HL-60 (cell line): ENCODE data around the gene RLN2.
"Not testable (repeated sequence)": the region's sequence is repeated elsewhere in the genome, so short reads cannot be mapped to it uniquely, and the experiment has no call there.

ENCODE experiments used
- DNase-seq, 2 experiments: peaks; one replicate each; pipeline ENCODE4 v3.0.0-alpha.2; 2010 to 2020; ENCODE audit warnings: low read depth in 1 of 2, low spot score in 1 of 2
- H3K27ac ChIP-seq: fragments of 250-450 bp; sonication (Bioruptor Pico); replicated peaks from 2 replicates; pipeline ENCODE4 v1.5.1; 2020; ENCODE audit warnings: mild to moderate bottlenecking, moderate library complexity
- H3K27me3 ChIP-seq: fragments of 250-450 bp; sonication (Bioruptor Pico); 2 replicates; pipeline ENCODE4 v1.5.1; 2021; ENCODE audit warnings: mild to moderate bottlenecking, moderate library complexity; ENCODE audit not compliant: insufficient read depth, poor library complexity, severe bottlenecking
- H3K4me3 ChIP-seq: replicated peaks from 2 replicates; pipeline ENCODE4 v1.5.1; 2011; ENCODE audit warnings: mild to moderate bottlenecking, control low read depth, low read length; ENCODE audit not compliant: insufficient read depth
- GABPA ChIP-seq: IDR thresholded peaks from 2 replicates; pipeline ENCODE4 v1.6.1; 2012; ENCODE audit warnings: low read depth
- POLR2AphosphoS5 ChIP-seq: IDR thresholded peaks from 2 replicates; pipeline ENCODE4 v1.6.1; 2012; ENCODE audit warnings: low read depth
- REST ChIP-seq: IDR thresholded peaks from 2 replicates; pipeline ENCODE4 v1.6.1; 2012; ENCODE audit warnings: low read depth; ENCODE audit not compliant: insufficient replicate concordance
- SPI1 ChIP-seq: IDR thresholded peaks from 2 replicates; pipeline ENCODE4 v1.6.1; 2012; ENCODE audit warnings: low read depth, mild to moderate bottlenecking, borderline replicate concordance
- TF ChIP-seq, protein P1 (sequence below): IDR thresholded peaks from one replicate; pipeline ENCODE4 v1.5.1; 2011; ENCODE audit warnings: low read length, control low read depth, inconsistent platforms; ENCODE audit not compliant: insufficient read depth

RLN2 gene

DNA sequence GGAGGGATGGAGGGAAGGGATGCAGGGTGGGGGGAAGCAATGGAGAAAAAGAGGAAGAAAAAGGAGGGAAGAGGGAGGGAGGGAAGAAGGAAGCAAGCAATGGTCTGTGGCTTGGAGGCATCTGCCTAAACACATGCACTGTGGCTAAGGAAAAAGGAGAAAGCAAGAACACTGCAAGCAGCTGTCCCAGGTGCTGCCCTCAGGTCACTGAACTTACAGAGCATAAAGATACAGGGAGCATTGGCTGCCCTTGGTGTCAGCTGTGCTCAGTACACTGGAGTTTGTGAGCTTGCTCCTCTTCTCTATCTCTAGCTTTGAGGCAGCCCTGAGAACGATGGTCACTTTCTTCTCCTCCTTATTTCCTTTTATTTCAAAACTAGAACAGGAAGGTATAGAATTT, 17.1 kb upstream of the RLN2 start:
- not testable (repeated sequence) for H3K4me3 ChIP-seq, H3K27ac ChIP-seq, DNase-seq, H3K27me3 ChIP-seq
- peak; percentile 88 for TF ChIP-seq REST

- Histone ChIP-seq H3K27me3 (no peaks in the 10 kb centered on the region), H3K4me3 (no peak overlapping the region), H3K27ac (no peak overlapping the region)
- TF ChIP-seq SPI1 (no peak), GABPA (no peak), REST (no peak), POLR2AphosphoS5 (no peak)
- TF ChIP-seq, protein P1, sequence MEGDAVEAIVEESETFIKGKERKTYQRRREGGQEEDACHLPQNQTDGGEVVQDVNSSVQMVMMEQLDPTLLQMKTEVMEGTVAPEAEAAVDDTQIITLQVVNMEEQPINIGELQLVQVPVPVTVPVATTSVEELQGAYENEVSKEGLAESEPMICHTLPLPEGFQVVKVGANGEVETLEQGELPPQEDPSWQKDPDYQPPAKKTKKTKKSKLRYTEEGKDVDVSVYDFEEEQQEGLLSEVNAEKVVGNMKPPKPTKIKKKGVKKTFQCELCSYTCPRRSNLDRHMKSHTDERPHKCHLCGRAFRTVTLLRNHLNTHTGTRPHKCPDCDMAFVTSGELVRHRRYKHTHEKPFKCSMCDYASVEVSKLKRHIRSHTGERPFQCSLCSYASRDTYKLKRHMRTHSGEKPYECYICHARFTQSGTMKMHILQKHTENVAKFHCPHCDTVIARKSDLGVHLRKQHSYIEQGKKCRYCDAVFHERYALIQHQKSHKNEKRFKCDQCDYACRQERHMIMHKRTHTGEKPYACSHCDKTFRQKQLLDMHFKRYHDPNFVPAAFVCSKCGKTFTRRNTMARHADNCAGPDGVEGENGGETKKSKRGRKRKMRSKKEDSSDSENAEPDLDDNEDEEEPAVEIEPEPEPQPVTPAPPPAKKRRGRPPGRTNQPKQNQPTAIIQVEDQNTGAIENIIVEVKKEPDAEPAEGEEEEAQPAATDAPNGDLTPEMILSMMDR: no peak
- no peak for DNase-seq
Observed at GRCh38 chr9:5321058-5321457, 16.5 kb upstream of the RLN2 start.

- H3K27me3 ChIP-seq, H3K27ac ChIP-seq, H3K4me3 ChIP-seq, DNase-seq: not testable (repeated sequence)
Observed at GRCh38 chr9:5316406-5316805, 11.9 kb upstream of the RLN2 start.

- Histone ChIP-seq H3K27ac (no peak overlapping the region), H3K4me3 (no peak overlapping the region), H3K27me3 (no peaks in the 10 kb centered on the region)
- no peak for DNase-seq
- TF ChIP-seq GABPA (no peak), SPI1 (no peak), POLR2AphosphoS5 (no peak), REST (no peak)
- TF ChIP-seq, protein P1: no peak
Observed at GRCh38 chr9:5315187-5315923, 10.8 kb upstream of the RLN2 start.
